ENCODE results near the gene LRP5. TPM values are rescaled to one million over a fixed set of nuclear protein-coding genes. Genes with fewer than 3 reads are reported as not detected.

The LRP5 gene
- polyA plus RNA-seq, 3 donors: 0.23 to 0.29 TPM; not detected in 1

DNA sequence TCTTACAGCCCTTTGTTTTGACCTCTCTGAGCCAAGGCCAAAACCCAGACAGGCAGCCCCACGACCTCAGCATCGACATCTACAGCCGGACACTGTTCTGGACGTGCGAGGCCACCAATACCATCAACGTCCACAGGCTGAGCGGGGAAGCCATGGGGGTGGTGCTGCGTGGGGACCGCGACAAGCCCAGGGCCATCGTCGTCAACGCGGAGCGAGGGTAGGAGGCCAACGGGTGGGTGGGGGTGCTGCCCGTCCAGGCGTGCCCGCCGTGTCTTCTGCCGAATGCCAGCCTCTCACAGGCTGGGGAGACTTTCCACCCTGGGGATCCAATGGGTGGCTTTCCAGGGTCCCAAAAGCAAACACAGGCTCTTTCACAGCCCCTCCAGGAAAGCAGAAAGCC lies 111.1 kb downstream of the LRP5 start:
- no peak overlapping the region for H3K4me2 ChIP-seq (replicated peaks; ENCODE audit: extremely low read depth, low read length, poor library complexity, severe bottlenecking)
- H3K9ac ChIP-seq (ENCODE audit: insufficient read depth, low read length, poor library complexity, severe bottlenecking): no peak overlapping the region
- no peaks in the 10 kb centered on the region for H3K79me2 ChIP-seq (ENCODE audit: insufficient read depth, low read length)
- H3K4me1 Mint-ChIP-seq: no peaks in the 10 kb centered on the region
- H3K4me3 Mint-ChIP-seq: no peak overlapping the region
- intact Hi-C loops (cut with micrococcal nuclease): no loop called here
- no peak for DNase-seq
- H3K36me3 ChIP-seq (replicated peaks in 1 of 2; ENCODE audit: control insufficient read depth in 1 of 2, insufficient read depth in 2 of 2, low read length in 2 of 2): no peaks in the 10 kb centered on the region
- peaks cover 0 to 3% (median 0%) of the 10 kb centered on the region in 3 donors for H3K27me3 Mint-ChIP-seq (ENCODE audit: low read depth in 3 of 3)
- WGBS (ENCODE audit: insufficient coverage): 97% methylated on average over 19 of the region's 21 CpGs
- peaks cover 0 to 4% of the 10 kb centered on the region in 2 donors for H3K36me3 Mint-ChIP-seq
- H3K9me3 ChIP-seq (replicated peaks in 1 of 2; ENCODE audit: control insufficient read depth in 1 of 2, insufficient read depth in 1 of 2, low read length in 2 of 2): peaks cover 0 to 8% of the 10 kb centered on the region in 2 donors
- no peak overlapping the region for H3K4me3 ChIP-seq (replicated peaks in 1 of 3; ENCODE audit: low read depth in 2 of 3, low read length in 3 of 3)
- no peak overlapping the region for H3K27ac ChIP-seq (ENCODE audit: low read depth in 1 of 2, low read length in 2 of 2)
- peaks cover 2 to 11% (median 5%) of the 10 kb centered on the region in 7 donors for H3K9me3 Mint-ChIP-seq
- H2AFZ ChIP-seq (ENCODE audit: insufficient read depth, low read depth, low read length, poor library complexity, severe bottlenecking): no peak overlapping the region
- TF ChIP-seq, protein P1, sequence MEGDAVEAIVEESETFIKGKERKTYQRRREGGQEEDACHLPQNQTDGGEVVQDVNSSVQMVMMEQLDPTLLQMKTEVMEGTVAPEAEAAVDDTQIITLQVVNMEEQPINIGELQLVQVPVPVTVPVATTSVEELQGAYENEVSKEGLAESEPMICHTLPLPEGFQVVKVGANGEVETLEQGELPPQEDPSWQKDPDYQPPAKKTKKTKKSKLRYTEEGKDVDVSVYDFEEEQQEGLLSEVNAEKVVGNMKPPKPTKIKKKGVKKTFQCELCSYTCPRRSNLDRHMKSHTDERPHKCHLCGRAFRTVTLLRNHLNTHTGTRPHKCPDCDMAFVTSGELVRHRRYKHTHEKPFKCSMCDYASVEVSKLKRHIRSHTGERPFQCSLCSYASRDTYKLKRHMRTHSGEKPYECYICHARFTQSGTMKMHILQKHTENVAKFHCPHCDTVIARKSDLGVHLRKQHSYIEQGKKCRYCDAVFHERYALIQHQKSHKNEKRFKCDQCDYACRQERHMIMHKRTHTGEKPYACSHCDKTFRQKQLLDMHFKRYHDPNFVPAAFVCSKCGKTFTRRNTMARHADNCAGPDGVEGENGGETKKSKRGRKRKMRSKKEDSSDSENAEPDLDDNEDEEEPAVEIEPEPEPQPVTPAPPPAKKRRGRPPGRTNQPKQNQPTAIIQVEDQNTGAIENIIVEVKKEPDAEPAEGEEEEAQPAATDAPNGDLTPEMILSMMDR (IDR thresholded peaks at IDR 0.05): no peak
- H3K4me1 ChIP-seq (ENCODE audit: control insufficient read depth in 1 of 2, insufficient read depth in 2 of 2, low read length in 2 of 2): no peaks in the 10 kb centered on the region
- no peak overlapping the region for H3K27ac Mint-ChIP-seq
- no peaks in the 10 kb centered on the region for H4K20me1 ChIP-seq (ENCODE audit: insufficient read depth, low read length)
- H3K27me3 ChIP-seq (ENCODE audit: control insufficient read depth in 2 of 2, insufficient read depth in 2 of 2, low read length in 2 of 2): no peaks in the 10 kb centered on the region

DNA sequence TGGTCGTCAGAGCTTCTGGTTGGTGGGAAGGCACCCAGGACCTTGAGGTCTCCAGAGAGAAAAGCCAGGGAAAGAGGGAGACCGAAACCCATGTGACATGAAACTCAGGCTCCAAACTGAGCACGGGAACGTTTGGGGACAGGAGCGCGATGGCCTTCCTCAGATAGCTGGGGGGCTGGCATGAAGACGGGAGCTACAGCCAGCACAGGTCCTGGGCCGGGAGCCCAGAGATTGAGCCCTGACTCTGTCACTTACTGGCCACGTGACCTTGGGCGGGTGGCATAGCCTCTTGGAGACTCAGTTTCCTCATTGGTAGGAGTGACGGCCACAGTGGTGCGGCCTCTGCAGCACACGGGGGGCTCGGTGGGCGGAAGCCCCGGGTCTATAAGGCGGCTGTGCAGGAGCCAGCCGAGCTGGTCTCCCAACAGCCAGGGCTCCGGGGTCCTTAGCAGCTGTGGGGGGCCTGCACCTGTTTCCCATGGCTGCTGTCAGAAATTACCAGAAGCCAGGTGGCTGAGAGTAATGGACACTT lies 111.8 kb downstream of the LRP5 start:
- no peak overlapping the region for H3K27ac Mint-ChIP-seq
- Histone ChIP-seq H3K27ac (ENCODE audit: low read depth in 1 of 2, low read length in 2 of 2) (no peak overlapping the region), H3K9ac (ENCODE audit: insufficient read depth, low read length, poor library complexity, severe bottlenecking) (no peak overlapping the region), H3K79me2 (ENCODE audit: insufficient read depth, low read length) (no peaks in the 10 kb centered on the region), H3K36me3 (replicated peaks in 1 of 2; ENCODE audit: control insufficient read depth in 1 of 2, insufficient read depth in 2 of 2, low read length in 2 of 2) (no peaks in the 10 kb centered on the region), H3K9me3 (replicated peaks in 1 of 2; ENCODE audit: control insufficient read depth in 1 of 2, insufficient read depth in 1 of 2, low read length in 2 of 2) (peaks cover 2 to 15% of the 10 kb centered on the region in 2 donors), H4K20me1 (ENCODE audit: insufficient read depth, low read length) (no peaks in the 10 kb centered on the region), H3K4me3 (replicated peaks in 1 of 3; ENCODE audit: low read depth in 2 of 3, low read length in 3 of 3) (no peak overlapping the region), H2AFZ (ENCODE audit: insufficient read depth, low read depth, low read length, poor library complexity, severe bottlenecking) (no peak overlapping the region), H3K4me2 (replicated peaks; ENCODE audit: extremely low read depth, low read length, poor library complexity, severe bottlenecking) (no peak overlapping the region), H3K27me3 (ENCODE audit: control insufficient read depth in 2 of 2, insufficient read depth in 2 of 2, low read length in 2 of 2) (no peaks in the 10 kb centered on the region), H3K4me1 (ENCODE audit: control insufficient read depth in 1 of 2, insufficient read depth in 2 of 2, low read length in 2 of 2) (no peaks in the 10 kb centered on the region)
- DNase-seq: no peak
- TF ChIP-seq, protein P1 (IDR thresholded peaks at IDR 0.05): no peak
- intact Hi-C loops (cut with micrococcal nuclease): no loop called here
- H3K4me3 Mint-ChIP-seq: no peak overlapping the region
- peaks cover 5 to 17% (median 9%) of the 10 kb centered on the region in 7 donors for H3K9me3 Mint-ChIP-seq
- 97% methylated on average over 19 of the region's 19 CpGs for WGBS (ENCODE audit: insufficient coverage)
- H3K27me3 Mint-ChIP-seq (ENCODE audit: low read depth in 3 of 3): peaks cover 0 to 3% (median 0%) of the 10 kb centered on the region in 3 donors
- H3K4me1 Mint-ChIP-seq: no peaks in the 10 kb centered on the region
- peaks cover 0 to 5% of the 10 kb centered on the region in 2 donors for H3K36me3 Mint-ChIP-seq

All from CD14-positive monocyte (primary cell).